Endothelial cell of umbilical vein (primary cell): ENCODE measurements around the gene ZNF490. TPM values are rescaled to one million over a fixed set of nuclear protein-coding genes. Genes with fewer than 3 reads are reported as not detected.

Experiments used
- BruUV-seq: library from RNA; stranded (reverse); fragments of 400-500 nt; replicated peaks from 2 replicates; lab custom pipeline; 2021; lab: Mats Ljungman, UMichigan
- CTCF ChIA-PET: fragments of 300-600, 350-600 bp; sonication (Branson Sonifier 250); formaldehyde crosslinking; loops from one replicate; lab custom pipeline; 2021; ENCODE audit warnings: antibody characterized with exemption, inconsistent platforms; lab: Charles Lee
- POLR2A ChIA-PET: fragments of 300-600, 350-600 bp; sonication (Branson Sonifier 250); formaldehyde crosslinking; loops from one replicate; lab custom pipeline; 2021; ENCODE audit warnings: antibody characterized with exemption, inconsistent platforms; lab: Charles Lee
- DNase-seq: peaks from one replicate; pipeline ENCODE4 v3.0.0-alpha.2; 2011; ENCODE audit warnings: low read depth, low spot score
- FAIRE-seq: peaks from 2 replicates; lab custom pipeline; 2011; peaks lifted over from hg19 to GRCh38; lab: Jason Lieb, UNC
- H2AFZ ChIP-seq: 2 replicates; pipeline ENCODE4 v1.6.0; 2012; ENCODE audit warnings: low read depth, low read length, control low read depth, inconsistent platforms
- H3K27ac ChIP-seq: 2 replicates; pipeline ENCODE4 v1.5.1; 2011; ENCODE audit warnings: low read depth, mild to moderate bottlenecking, control low read depth, low read length, moderate library complexity; ENCODE audit not compliant: insufficient read depth
- H3K27me3 ChIP-seq, 2 experiments: 2 replicates each; pipeline versions ENCODE4 v1.6.0 to v1.6.1; 2011; ENCODE audit warnings: low read length in 2 of 2, mixed read lengths in 1 of 2; ENCODE audit not compliant: control insufficient read depth in 2 of 2, insufficient read depth in 2 of 2
- H3K36me3 ChIP-seq, 2 experiments: 2 replicates in 1 of 2; 3 replicates in 1 of 2; pipeline ENCODE4 v1.5.1; 2011; ENCODE audit warnings: low read length in 2 of 2, mild to moderate bottlenecking in 1 of 2, moderate library complexity in 1 of 2; ENCODE audit not compliant: control insufficient read depth in 2 of 2, insufficient read depth in 2 of 2; ENCODE audit errors: extremely low read depth in 1 of 2
- H3K4me1 ChIP-seq: 3 replicates; pipeline ENCODE4 v1.5.1; 2011; ENCODE audit warnings: mild to moderate bottlenecking, low read length; ENCODE audit not compliant: control insufficient read depth, insufficient read depth; ENCODE audit errors: extremely low read depth
- H3K4me2 ChIP-seq: 2 replicates; pipeline ENCODE4 v1.6.1; 2011; ENCODE audit warnings: low read length, control low read depth, mixed read lengths; ENCODE audit not compliant: insufficient read depth
- H3K4me3 ChIP-seq, 3 experiments: fragments of 200-600 bp in 1 of 3; sonication (generic), shearing (Covaris generic) in 1 of 3; replicated peaks in 1 of 3; 2 replicates each; pipeline ENCODE4 v1.5.1; 2011 to 2016; ENCODE audit warnings: control low read depth in 3 of 3, low read length in 3 of 3, mild to moderate bottlenecking in 2 of 3, inconsistent platforms in 1 of 3, low read depth in 1 of 3, moderate library complexity in 1 of 3; ENCODE audit not compliant: insufficient read depth in 1 of 3
- H3K79me2 ChIP-seq: 2 replicates; pipeline ENCODE4 v1.6.0; 2012; ENCODE audit warnings: low read length, inconsistent platforms; ENCODE audit not compliant: control insufficient read depth, insufficient read depth
- H3K9ac ChIP-seq: replicated peaks from 2 replicates; pipeline ENCODE3; 2011; ENCODE audit warnings: low read length, control low read depth; ENCODE audit not compliant: insufficient read depth; ENCODE audit errors: extremely low read depth
- H3K9me1 ChIP-seq: replicated peaks from 3 replicates; pipeline ENCODE4 v1.6.0; 2011; ENCODE audit warnings: mild to moderate bottlenecking, low read length; ENCODE audit not compliant: control insufficient read depth, insufficient read depth; ENCODE audit errors: extremely low read depth
- H3K9me3 ChIP-seq: replicated peaks from 2 replicates; pipeline ENCODE4 v1.5.1; 2012; ENCODE audit warnings: low read length, inconsistent platforms; ENCODE audit not compliant: control insufficient read depth, insufficient read depth
- H4K20me1 ChIP-seq: replicated peaks from 2 replicates; pipeline ENCODE3; 2011; ENCODE audit warnings: mild to moderate bottlenecking, low read length; ENCODE audit not compliant: control insufficient read depth, insufficient read depth; ENCODE audit errors: extremely low read depth
- EZH2 ChIP-seq: IDR thresholded peaks from 2 replicates; pipeline ENCODE4 v1.6.1; 2012; ENCODE audit warnings: borderline replicate concordance, low read depth, mild to moderate bottlenecking, moderate library complexity, low read length, inconsistent platforms; ENCODE audit not compliant: severe bottlenecking
- FOS ChIP-seq: IDR thresholded peaks from 2 replicates; pipeline ENCODE4 v1.6.1; 2011; ENCODE audit warnings: mild to moderate bottlenecking, low read length, moderate library complexity, borderline replicate concordance; ENCODE audit not compliant: insufficient read depth
- GATA2 ChIP-seq: IDR thresholded peaks from 2 replicates; pipeline ENCODE4 v1.7.0; 2011; ENCODE audit warnings: low read depth, mild to moderate bottlenecking, moderate library complexity, mixed read lengths, low read length; ENCODE audit not compliant: insufficient read length, insufficient read depth
- JUN ChIP-seq: IDR thresholded peaks from 2 replicates; pipeline ENCODE4 v1.6.1; 2011; ENCODE audit warnings: borderline replicate concordance, low read depth; ENCODE audit not compliant: insufficient read length, insufficient read depth
- MYC ChIP-seq: IDR thresholded peaks from one replicate; pipeline ENCODE4 v1.6.1; 2011; ENCODE audit warnings: mild to moderate bottlenecking, low read depth, low read length
- POLR2A ChIP-seq: IDR thresholded peaks from 2 replicates; pipeline ENCODE4 v1.6.1; 2012; ENCODE audit warnings: low read depth, mild to moderate bottlenecking, control low read depth, low read length
- POLR2AphosphoS5 ChIP-seq: IDR thresholded peaks from 2 replicates; pipeline ENCODE4 v1.6.1; 2012; ENCODE audit warnings: low read depth, mild to moderate bottlenecking, control low read depth, low read length, moderate library complexity; ENCODE audit not compliant: insufficient read depth
- dilution Hi-C: fragments of 300-500 bp; cut with MboI; formaldehyde crosslinking; loops from one replicate; pipeline ENCODE4 v1.15.0; 2019; ENCODE audit warnings: low sequenced_read_pairs; ENCODE audit not compliant: extremely low pct_ligation_motif_present
- intact Hi-C: fragments of 100-400 bp; cut with micrococcal nuclease; formaldehyde crosslinking; loops from one replicate; pipeline ENCODE4 v1.10.0; 2022
- polyA plus RNA-seq, 4 experiments: library from polyadenylated mRNA; depleted of rRNA in 3 of 4; stranded (reverse) in 3 of 4; unstranded in 1 of 4; fragments of >200 nt; gene quantifications; 2 replicates each; pipeline versions ENCODE4 v1.2.1 to v1.2.3, GENCODE V29; 2011 to 2012; ENCODE audit warnings: missing spikeins in 1 of 4
- total RNA-seq: library from RNA; stranded (reverse); gene quantifications from 2 replicates; pipeline ENCODE4 v1.2.3, GENCODE V29; 2021
- TF ChIP-seq, protein P1 (sequence below), 2 donors: IDR thresholded peaks; 1 replicate in 1 of 2; 2 replicates in 1 of 2; pipeline ENCODE4 v1.5.1; 2011; ENCODE audit warnings: low read length in 2 of 2, mild to moderate bottlenecking in 2 of 2, moderate library complexity in 2 of 2, control low read depth in 1 of 2, inconsistent platforms in 1 of 2, low read depth in 1 of 2; ENCODE audit not compliant: insufficient read depth in 1 of 2; ENCODE audit errors: extremely low read depth in 1 of 2
- TF ChIP-seq, protein P2 (sequence below): IDR thresholded peaks from 2 replicates; pipeline ENCODE4 v1.6.1; 2011; ENCODE audit not compliant: insufficient read depth, insufficient read length

The ZNF490 gene
- total and polyA plus RNA-seq, 2 donors (not counting 3 experiments of a cell fraction or from before 2014, with no cell fraction given): 1.4 to 5.7 TPM

DNA sequence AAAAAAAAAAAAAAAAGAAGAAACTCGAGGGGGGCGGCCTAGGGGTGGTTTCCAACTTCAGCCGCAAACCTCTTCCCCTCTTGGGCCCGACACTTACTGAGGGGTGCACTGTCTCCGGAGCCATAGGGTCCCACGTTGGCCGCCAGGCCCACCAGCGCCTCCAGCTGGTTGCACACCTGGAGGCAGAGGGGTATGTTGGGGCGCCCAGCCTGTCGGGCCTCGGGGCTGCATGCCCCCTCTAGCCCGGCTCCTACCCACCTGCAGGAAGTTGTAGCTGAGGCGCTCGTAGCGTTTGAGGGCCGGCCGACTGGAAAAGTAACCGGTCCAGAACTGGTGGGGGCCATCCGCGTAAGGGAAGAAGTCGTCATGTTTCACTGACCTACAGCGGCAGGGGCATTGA is 47.4 kb upstream of the ZNF490 start:
- Histone ChIP-seq H3K4me2 (no peak overlapping the region), H3K4me1 (no peaks in the 10 kb centered on the region), H2AFZ (no peak overlapping the region), H3K36me3 (peaks cover 0 to 1% of the 10 kb centered on the region in 2 experiments), H3K27me3 (no peaks in the 10 kb centered on the region), H3K4me3 (no peak overlapping the region), H3K9ac (no peak overlapping the region), H3K79me2 (no peaks in the 10 kb centered on the region), H3K27ac (no peak overlapping the region), H3K9me1 (no peaks in the 10 kb centered on the region), H3K9me3 (no peaks in the 10 kb centered on the region), H4K20me1 (no peaks in the 10 kb centered on the region)
- TF ChIP-seq FOS (no peak), JUN (no peak), GATA2 (no peak), POLR2A (no peak), POLR2AphosphoS5 (no peak), MYC (no peak), EZH2 (no peak)
- TF ChIP-seq, protein P1, sequence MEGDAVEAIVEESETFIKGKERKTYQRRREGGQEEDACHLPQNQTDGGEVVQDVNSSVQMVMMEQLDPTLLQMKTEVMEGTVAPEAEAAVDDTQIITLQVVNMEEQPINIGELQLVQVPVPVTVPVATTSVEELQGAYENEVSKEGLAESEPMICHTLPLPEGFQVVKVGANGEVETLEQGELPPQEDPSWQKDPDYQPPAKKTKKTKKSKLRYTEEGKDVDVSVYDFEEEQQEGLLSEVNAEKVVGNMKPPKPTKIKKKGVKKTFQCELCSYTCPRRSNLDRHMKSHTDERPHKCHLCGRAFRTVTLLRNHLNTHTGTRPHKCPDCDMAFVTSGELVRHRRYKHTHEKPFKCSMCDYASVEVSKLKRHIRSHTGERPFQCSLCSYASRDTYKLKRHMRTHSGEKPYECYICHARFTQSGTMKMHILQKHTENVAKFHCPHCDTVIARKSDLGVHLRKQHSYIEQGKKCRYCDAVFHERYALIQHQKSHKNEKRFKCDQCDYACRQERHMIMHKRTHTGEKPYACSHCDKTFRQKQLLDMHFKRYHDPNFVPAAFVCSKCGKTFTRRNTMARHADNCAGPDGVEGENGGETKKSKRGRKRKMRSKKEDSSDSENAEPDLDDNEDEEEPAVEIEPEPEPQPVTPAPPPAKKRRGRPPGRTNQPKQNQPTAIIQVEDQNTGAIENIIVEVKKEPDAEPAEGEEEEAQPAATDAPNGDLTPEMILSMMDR (IDR thresholded peaks at IDR 0.05; ENCODE audit: extremely low read depth in 1 of 2, insufficient read depth in 1 of 2, low read depth in 1 of 2, low read length in 2 of 2): no peak
- TF ChIP-seq, protein P2, sequence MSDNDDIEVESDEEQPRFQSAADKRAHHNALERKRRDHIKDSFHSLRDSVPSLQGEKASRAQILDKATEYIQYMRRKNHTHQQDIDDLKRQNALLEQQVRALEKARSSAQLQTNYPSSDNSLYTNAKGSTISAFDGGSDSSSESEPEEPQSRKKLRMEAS: no peak
- ChIA-PET POLR2A (no interaction called here), CTCF (interaction anchor here (2.1 kb wide), 1 partner anchor 18 kb away, joined by 8 read pairs; no protein-coding TSS in a partner anchor)
- no peak for DNase-seq
- intact Hi-C loops: no loop called here
- no TSS peak for BruUV-seq
- dilution Hi-C loops: no loop called here
- FAIRE-seq: no peak
